ENCODE measurements around the gene PTPN22. TPM values are rescaled to one million over a fixed set of nuclear protein-coding genes. Genes with fewer than 3 reads are reported as not detected.

Gene PTPN22
- total RNA-seq, 2 experiments from 2014 or later, result 54.0 to 56.0 TPM

DNA sequence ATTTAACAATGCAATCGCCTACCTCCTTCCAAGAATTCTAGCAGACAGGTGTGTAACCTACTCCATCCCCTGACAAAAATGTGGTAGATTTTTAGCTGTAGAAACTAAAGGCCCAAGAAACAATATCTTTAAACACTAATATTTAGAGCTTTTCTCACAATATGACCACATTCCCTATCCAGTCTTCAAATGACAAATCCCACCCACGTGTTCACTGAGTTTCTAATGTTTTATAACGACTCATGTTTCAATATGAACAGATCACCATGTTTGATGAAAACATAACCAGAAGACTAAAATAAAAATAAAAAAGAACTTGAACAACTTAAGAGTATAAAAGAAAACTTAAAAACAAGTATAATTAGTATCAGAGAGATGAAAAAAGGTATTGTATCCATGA lies 83.8 kb downstream of the PTPN22 start:
- Mint-ChIP-seq H3K27ac (peak overlapping the region; percentile 76), H3K36me3 (ENCODE audit: low read depth) (peaks cover 21% of the 10 kb centered on the region), H3K27me3 (no peaks in the 10 kb centered on the region), H3K4me3 (no peak overlapping the region), H3K4me1 (ENCODE audit: low read depth) (peaks cover 65% of the 10 kb centered on the region), H3K9me3 (peaks cover 2% of the 10 kb centered on the region)
- intact Hi-C loops (cut with micrococcal nuclease), result no loop called here
- CTCF ChIA-PET, result interaction anchor here (1.1 to 1.4 kb wide), 2 partner anchors 9 to 14 kb away, joined by 3 read pairs; no protein-coding TSS in a partner anchor
- POLR2A ChIA-PET, result interaction anchor here (0.5 to 2.2 kb wide), 4 partner anchors 11 to 350 kb away, joined by 3 to 5 read pairs (median 4); no protein-coding TSS in a partner anchor
- DNase-seq (no peak), ATAC-seq (no peak)
- TF ChIP-seq, protein P1, sequence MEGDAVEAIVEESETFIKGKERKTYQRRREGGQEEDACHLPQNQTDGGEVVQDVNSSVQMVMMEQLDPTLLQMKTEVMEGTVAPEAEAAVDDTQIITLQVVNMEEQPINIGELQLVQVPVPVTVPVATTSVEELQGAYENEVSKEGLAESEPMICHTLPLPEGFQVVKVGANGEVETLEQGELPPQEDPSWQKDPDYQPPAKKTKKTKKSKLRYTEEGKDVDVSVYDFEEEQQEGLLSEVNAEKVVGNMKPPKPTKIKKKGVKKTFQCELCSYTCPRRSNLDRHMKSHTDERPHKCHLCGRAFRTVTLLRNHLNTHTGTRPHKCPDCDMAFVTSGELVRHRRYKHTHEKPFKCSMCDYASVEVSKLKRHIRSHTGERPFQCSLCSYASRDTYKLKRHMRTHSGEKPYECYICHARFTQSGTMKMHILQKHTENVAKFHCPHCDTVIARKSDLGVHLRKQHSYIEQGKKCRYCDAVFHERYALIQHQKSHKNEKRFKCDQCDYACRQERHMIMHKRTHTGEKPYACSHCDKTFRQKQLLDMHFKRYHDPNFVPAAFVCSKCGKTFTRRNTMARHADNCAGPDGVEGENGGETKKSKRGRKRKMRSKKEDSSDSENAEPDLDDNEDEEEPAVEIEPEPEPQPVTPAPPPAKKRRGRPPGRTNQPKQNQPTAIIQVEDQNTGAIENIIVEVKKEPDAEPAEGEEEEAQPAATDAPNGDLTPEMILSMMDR (IDR thresholded peaks at IDR 0.05), result no peak

DNA sequence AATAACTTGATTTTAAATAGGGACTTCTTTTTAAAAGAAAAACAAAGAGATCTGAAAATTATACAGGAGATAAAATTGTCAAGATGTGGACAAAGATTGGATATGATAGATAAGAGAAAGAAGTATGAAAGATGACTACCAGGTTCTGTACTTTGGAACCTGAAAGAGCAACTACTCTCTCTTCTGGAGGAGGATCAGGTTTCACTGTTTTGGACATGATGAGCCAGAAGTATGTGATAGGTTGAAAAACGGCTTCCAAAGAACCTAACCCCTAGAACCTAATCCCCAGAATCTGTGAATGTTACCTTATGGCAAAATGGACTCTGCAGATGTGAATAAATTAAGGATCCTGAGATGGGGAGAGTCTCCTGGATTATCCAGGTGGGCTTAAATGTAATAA lies 85.4 kb downstream of the PTPN22 start:
- H3K36me3 Mint-ChIP-seq (ENCODE audit: low read depth), result peaks cover 16% of the 10 kb centered on the region
- intact Hi-C loops (cut with micrococcal nuclease), result no loop called here
- H3K4me3 Mint-ChIP-seq, result no peak overlapping the region
- H3K27ac Mint-ChIP-seq, result peak overlapping the region; percentile 62
- ChIA-PET CTCF (interaction anchor here (1.3 to 1.7 kb wide), 2 partner anchors 13 to 646 kb away, joined by 3 to 6 read pairs; no protein-coding TSS in a partner anchor), POLR2A (interaction anchor here (1.1 to 1.8 kb wide), 3 partner anchors 26 to 144 kb away, joined by 3 to 10 read pairs (median 5); partner anchors contain the start of genes HIPK1, PHTF1 and RSBN1)
- TF ChIP-seq, protein P1 (IDR thresholded peaks at IDR 0.05), result no peak
- ATAC-seq (no peak), DNase-seq (no peak)
- peaks cover 50% of the 10 kb centered on the region for H3K4me1 Mint-ChIP-seq (ENCODE audit: low read depth)
- peaks cover 2% of the 10 kb centered on the region for H3K9me3 Mint-ChIP-seq
- H3K27me3 Mint-ChIP-seq, result no peaks in the 10 kb centered on the region

DNA sequence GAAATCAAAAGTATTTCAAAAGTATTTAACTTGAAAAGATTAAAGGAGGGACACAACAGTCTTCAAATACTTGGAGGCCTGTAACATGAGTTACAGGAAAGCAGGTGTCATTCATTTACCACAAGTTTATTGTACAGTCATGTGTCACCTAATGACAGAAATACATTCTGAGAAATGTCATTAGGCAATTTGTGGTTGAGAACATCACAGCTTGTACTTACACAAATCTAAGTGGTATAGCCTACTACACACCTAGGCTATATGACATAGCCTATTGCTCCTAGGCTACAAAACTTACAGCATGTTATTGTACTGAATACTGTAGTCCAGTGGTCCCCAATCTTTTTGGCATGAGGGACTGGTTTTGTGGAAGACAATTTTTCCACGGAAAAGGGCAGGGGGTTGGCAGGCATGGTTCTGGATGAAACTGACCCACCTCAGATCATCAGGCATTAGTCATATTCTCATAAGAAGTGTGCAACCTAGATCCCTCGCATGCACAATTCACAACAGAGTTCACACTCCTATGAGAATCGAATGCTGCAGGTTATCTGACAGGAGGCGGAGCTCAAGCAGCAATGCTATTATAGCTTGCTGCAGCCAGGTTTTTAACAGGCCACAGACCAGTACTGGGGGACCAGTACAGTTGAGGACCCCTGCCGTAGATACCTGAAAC lies 87.3 kb downstream of the PTPN22 start:
- H3K9me3 Mint-ChIP-seq, result peaks cover 2% of the 10 kb centered on the region
- DNase-seq, result peak; percentile 29
- ChIA-PET POLR2A (interaction anchor here (1.0 to 1.8 kb wide), 6 partner anchors 9 to 164 kb away, joined by 3 to 10 read pairs (median 6); partner anchors contain the start of genes HIPK1 and RSBN1), CTCF (interaction anchor here (1.0 to 1.7 kb wide), 5 partner anchors 12 to 26 kb away, joined by 3 to 6 read pairs (median 3); no protein-coding TSS in a partner anchor)
- peak overlapping the region; percentile 62 for H3K4me3 Mint-ChIP-seq
- H3K36me3 Mint-ChIP-seq (ENCODE audit: low read depth), result peaks cover 4% of the 10 kb centered on the region
- intact Hi-C loops (cut with micrococcal nuclease), result no loop called here
- H3K27me3 Mint-ChIP-seq, result no peaks in the 10 kb centered on the region
- H3K27ac Mint-ChIP-seq, result no peak overlapping the region
- ATAC-seq, result peak; percentile 63
- TF ChIP-seq, protein P1 (IDR thresholded peaks at IDR 0.05), result no peak
- H3K4me1 Mint-ChIP-seq (ENCODE audit: low read depth), result peaks cover 38% of the 10 kb centered on the region

DNA sequence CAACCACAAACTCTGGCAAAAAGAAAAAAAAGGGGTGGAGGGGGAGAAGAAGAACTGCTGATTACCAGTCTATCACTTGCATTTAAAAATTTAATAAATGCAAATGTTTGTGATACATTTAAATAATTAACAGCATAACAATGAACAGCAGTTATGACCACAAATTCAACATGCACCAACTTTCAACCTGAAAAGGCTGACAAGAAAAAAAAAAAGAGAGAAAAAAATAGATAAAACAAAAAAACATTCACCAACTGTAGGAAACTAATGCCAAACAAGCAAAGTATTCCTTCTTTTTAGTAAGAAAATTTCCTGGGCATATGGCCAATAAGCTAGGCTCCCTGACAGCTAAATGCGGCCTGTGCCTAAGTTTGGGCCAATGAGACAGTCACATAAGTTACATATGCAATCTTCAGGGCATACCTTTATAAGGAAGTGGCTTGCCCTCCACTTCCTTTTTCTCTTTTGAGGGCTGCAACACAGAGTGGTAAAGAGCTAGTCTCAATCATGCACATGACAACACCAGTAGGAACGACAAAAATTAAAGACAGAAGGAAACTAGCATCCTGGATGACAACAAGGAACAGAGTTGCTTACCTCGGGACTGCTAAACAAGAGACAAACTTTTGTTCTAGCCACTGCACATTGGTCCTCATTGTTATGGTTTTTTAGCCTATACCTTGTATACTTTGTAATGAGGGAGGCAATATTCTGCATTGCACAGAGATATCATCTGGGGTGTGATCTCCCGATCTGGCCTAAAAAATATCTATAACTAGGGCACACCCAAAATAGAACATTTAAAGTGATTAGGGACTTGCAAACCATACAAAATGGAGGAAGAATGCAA lies 88.0 kb downstream of the PTPN22 start:
- Mint-ChIP-seq H3K9me3 (peaks cover 4% of the 10 kb centered on the region), H3K27ac (no peak overlapping the region), H3K36me3 (ENCODE audit: low read depth) (peaks cover 5% of the 10 kb centered on the region), H3K4me1 (ENCODE audit: low read depth) (peaks cover 40% of the 10 kb centered on the region), H3K4me3 (peak overlapping the region; percentile 62), H3K27me3 (no peaks in the 10 kb centered on the region)
- ChIA-PET POLR2A (interaction anchor here (1.0 to 1.8 kb wide), 4 partner anchors 10 to 165 kb away, joined by 3 to 7 read pairs (median 6); no protein-coding TSS in a partner anchor), CTCF (interaction anchor here (1.2 kb wide), 2 partner anchors 11 to 25 kb away, joined by 3 read pairs; no protein-coding TSS in a partner anchor)
- TF ChIP-seq, protein P1 (IDR thresholded peaks at IDR 0.05), result no peak
- intact Hi-C loops (cut with micrococcal nuclease), result loop anchor here (2.0 kb wide), 1 partner anchor 27 kb away; no protein-coding TSS in a partner anchor
- DNase-seq, result peak; percentile 63
- ATAC-seq, result peak; percentile 88
